Caco-2 (cell line): Measurements from ENCODE around the gene MYBPC3. TPM values are rescaled to one million over a fixed set of nuclear protein-coding genes. Genes with fewer than 3 reads are reported as not detected.

Experiments used
- BruUV-seq: library from RNA; stranded (reverse); fragments of 400-500 nt; replicated peaks from 2 replicates; lab custom pipeline; 2021; lab: Mats Ljungman, UMichigan
- CTCF ChIA-PET: fragments of 300-600 bp; sonication (Branson Sonifier 250); formaldehyde crosslinking; loops from one replicate; lab custom pipeline; 2022; ENCODE audit warnings: antibody characterized with exemption; lab: Charles Lee
- POLR2A ChIA-PET: fragments of 300-600 bp; sonication (Branson Sonifier 250); formaldehyde crosslinking; loops from one replicate; lab custom pipeline; 2022; ENCODE audit warnings: antibody characterized with exemption; lab: Charles Lee
- DNase-seq, 2 experiments: peaks; one replicate each; pipeline versions ENCODE4 v3.0.0 to v3.0.0-alpha.2; 2020 to 2022
- H3K27me3 ChIP-seq: replicated peaks from 2 replicates; pipeline ENCODE4 v1.6.0; 2011; ENCODE audit warnings: low read length; ENCODE audit not compliant: control insufficient read depth, insufficient read depth
- H3K36me3 ChIP-seq: 2 replicates; pipeline ENCODE4 v1.5.1; 2011; ENCODE audit warnings: low read length; ENCODE audit not compliant: control insufficient read depth, insufficient read depth
- H3K4me1 ChIP-seq: fragments of 250-450 bp; sonication (Bioruptor Pico); 2 replicates; pipeline ENCODE4 v1.5.1; 2020; ENCODE audit warnings: mild to moderate bottlenecking
- H3K4me3 ChIP-seq: 2 replicates; pipeline ENCODE4 v1.5.1; 2011; ENCODE audit warnings: low read depth, mild to moderate bottlenecking, control low read depth, low read length
- H3K9me3 ChIP-seq: fragments of 250-450 bp; sonication (Bioruptor Pico); 2 replicates; pipeline ENCODE4 v1.5.1; 2020; ENCODE audit warnings: mild to moderate bottlenecking, moderate library complexity
- H3K27ac Mint-ChIP-seq: one replicate; pipeline ENCODE4 v1.8.0; 2022; ENCODE audit warnings: mixed read lengths; ENCODE audit not compliant: unreplicated experiment
- H3K27me3 Mint-ChIP-seq: one replicate; pipeline ENCODE4 v1.8.0; 2022; ENCODE audit warnings: mixed read lengths; ENCODE audit not compliant: insufficient read depth, unreplicated experiment
- H3K36me3 Mint-ChIP-seq: one replicate; pipeline ENCODE4 v1.8.0; 2022; ENCODE audit warnings: mild to moderate bottlenecking, mixed read lengths; ENCODE audit not compliant: insufficient read depth, unreplicated experiment
- H3K4me1 Mint-ChIP-seq: one replicate; pipeline ENCODE4 v1.8.0; 2022; ENCODE audit warnings: low read depth, mixed read lengths; ENCODE audit not compliant: unreplicated experiment
- H3K4me3 Mint-ChIP-seq: one replicate; pipeline ENCODE4 v1.8.0; 2022; ENCODE audit warnings: mild to moderate bottlenecking, moderate library complexity, mixed read lengths; ENCODE audit not compliant: unreplicated experiment
- H3K9me3 Mint-ChIP-seq: one replicate; pipeline ENCODE4 v1.8.0; 2022; ENCODE audit warnings: mixed read lengths; ENCODE audit not compliant: unreplicated experiment
- CTCF ChIP-seq, 2 experiments: fragments of 200-600 bp in 1 of 2; IDR thresholded peaks; 1 replicate in 1 of 2; 2 replicates in 1 of 2; pipeline versions ENCODE4 v1.5.1 to v1.8.0; 2011 to 2022; ENCODE audit warnings: antibody characterized with exemption in 1 of 2, control low read depth in 1 of 2, inconsistent platforms in 1 of 2, low read depth in 1 of 2, low read length in 1 of 2, mild to moderate bottlenecking in 1 of 2, moderate library complexity in 1 of 2; ENCODE audit not compliant: insufficient read depth in 1 of 2, severe bottlenecking in 1 of 2, unreplicated experiment in 1 of 2
- intact Hi-C: fragments of 100-400 bp; cut with micrococcal nuclease; formaldehyde crosslinking; loops from one replicate; pipeline ENCODE4 v1.10.0; 2022; ENCODE audit not compliant: unreplicated experiment
- total RNA-seq: library from RNA; stranded (reverse); gene quantifications from 2 replicates; pipeline ENCODE4 v1.2.3, GENCODE V29; 2022

MYBPC3 gene
- total RNA-seq, 1 experiment from 2014 or later = not detected

- no peaks in the 10 kb centered on the region for H3K9me3 ChIP-seq
- H3K4me3 Mint-ChIP-seq = no peak overlapping the region
- no TSS peak for BruUV-seq
- intact Hi-C loops = no loop called here
- no peak overlapping the region for H3K27ac Mint-ChIP-seq
- H3K36me3 ChIP-seq = no peaks in the 10 kb centered on the region
- no peaks in the 10 kb centered on the region for H3K4me1 Mint-ChIP-seq
- no peak for TF ChIP-seq CTCF (IDR thresholded peaks at IDR 0.05; ENCODE audit: insufficient read depth in 1 of 2, low read depth in 1 of 2, low read length in 1 of 2, severe bottlenecking in 1 of 2, unreplicated experiment in 1 of 2)
- no peaks in the 10 kb centered on the region for H3K27me3 ChIP-seq
- POLR2A ChIA-PET = no interaction called here
- no peak overlapping the region for H3K4me3 ChIP-seq
- no peaks in the 10 kb centered on the region for H3K9me3 Mint-ChIP-seq
- CTCF ChIA-PET = no interaction called here
- no peaks in the 10 kb centered on the region for H3K27me3 Mint-ChIP-seq
- H3K36me3 Mint-ChIP-seq = no peaks in the 10 kb centered on the region
- DNase-seq = no peak
- H3K4me1 ChIP-seq = 0 out of 2 replicates have a peak, but pooled peaks cover 4% of the 10 kb centered on the region
These were observed 46.0 kb upstream of the MYBPC3 start for GRCh38 chr11:47398551-47398950.

GRCh38 chr11:47398011-47398410 is 45.5 kb upstream of the MYBPC3 start:
- no peaks in the 10 kb centered on the region for H3K9me3 ChIP-seq

GRCh38 chr11:47396049-47396320 is 43.5 kb upstream of the MYBPC3 start:
- Mint-ChIP-seq H3K4me1 (no peaks in the 10 kb centered on the region), H3K27me3 (no peaks in the 10 kb centered on the region), H3K9me3 (no peaks in the 10 kb centered on the region), H3K27ac (no peak overlapping the region), H3K4me3 (no peak overlapping the region), H3K36me3 (no peaks in the 10 kb centered on the region)
- Histone ChIP-seq H3K27me3 (no peaks in the 10 kb centered on the region), H3K9me3 (no peaks in the 10 kb centered on the region), H3K4me1 (0 out of 2 replicates have a peak, but pooled peaks cover 4% of the 10 kb centered on the region), H3K36me3 (no peaks in the 10 kb centered on the region), H3K4me3 (no peak overlapping the region)
- intact Hi-C loops = no loop called here
- BruUV-seq = no TSS peak
- ChIA-PET POLR2A (no interaction called here), CTCF (no interaction called here)
- DNase-seq = no peak
- TF ChIP-seq CTCF (IDR thresholded peaks at IDR 0.05; ENCODE audit: insufficient read depth in 1 of 2, low read depth in 1 of 2, low read length in 1 of 2, severe bottlenecking in 1 of 2, unreplicated experiment in 1 of 2) = no peak

More at GRCh38 chr11:47398011-47398410, 45.5 kb upstream of the MYBPC3 start:
- Mint-ChIP-seq H3K4me3 (no peak overlapping the region), H3K36me3 (no peaks in the 10 kb centered on the region), H3K27ac (no peak overlapping the region), H3K9me3 (no peaks in the 10 kb centered on the region), H3K4me1 (no peaks in the 10 kb centered on the region), H3K27me3 (no peaks in the 10 kb centered on the region)
- Histone ChIP-seq H3K27me3 (no peaks in the 10 kb centered on the region), H3K4me1 (0 out of 2 replicates have a peak, but pooled peaks cover 4% of the 10 kb centered on the region), H3K4me3 (no peak overlapping the region), H3K36me3 (no peaks in the 10 kb centered on the region)
- ChIA-PET POLR2A (no interaction called here), CTCF (no interaction called here)
- no peak for DNase-seq
- no peak for TF ChIP-seq CTCF (IDR thresholded peaks at IDR 0.05; ENCODE audit: insufficient read depth in 1 of 2, low read depth in 1 of 2, low read length in 1 of 2, severe bottlenecking in 1 of 2, unreplicated experiment in 1 of 2)
- intact Hi-C loops = no loop called here
- BruUV-seq = no TSS peak
